TTC549 (cell line): ENCODE results near the gene CDRT15L2.
"Not testable (repeated sequence)": the region's sequence is repeated elsewhere in the genome, so short reads cannot be mapped to it uniquely, and the experiment has no call there.

Experiments
- FAIRE-seq: peaks from 2 replicates; lab custom pipeline; 2012; peaks lifted over from hg19 to GRCh38; lab: Jason Lieb, UNC

The CDRT15L2 gene

DNA sequence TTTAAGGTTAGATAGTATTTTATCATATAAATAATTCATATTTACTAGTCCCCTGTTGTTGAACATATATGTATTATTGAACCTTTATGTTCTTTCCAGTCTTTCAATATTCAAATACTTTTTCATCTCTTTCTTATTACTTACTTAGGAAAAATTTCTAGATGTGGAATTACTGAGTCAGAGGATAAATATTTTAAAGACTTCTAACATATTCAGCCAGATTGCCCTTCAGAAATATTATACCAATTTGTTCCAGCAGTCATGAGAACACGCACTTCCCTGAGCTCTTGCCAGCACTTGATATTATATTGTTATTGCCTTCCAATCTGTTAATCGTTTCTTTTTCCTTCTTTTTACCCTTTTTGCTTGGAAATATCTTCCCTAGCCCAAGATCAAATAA, 4.5 kb upstream of the CDRT15L2 start:
- FAIRE-seq, result not testable (repeated sequence)

DNA sequence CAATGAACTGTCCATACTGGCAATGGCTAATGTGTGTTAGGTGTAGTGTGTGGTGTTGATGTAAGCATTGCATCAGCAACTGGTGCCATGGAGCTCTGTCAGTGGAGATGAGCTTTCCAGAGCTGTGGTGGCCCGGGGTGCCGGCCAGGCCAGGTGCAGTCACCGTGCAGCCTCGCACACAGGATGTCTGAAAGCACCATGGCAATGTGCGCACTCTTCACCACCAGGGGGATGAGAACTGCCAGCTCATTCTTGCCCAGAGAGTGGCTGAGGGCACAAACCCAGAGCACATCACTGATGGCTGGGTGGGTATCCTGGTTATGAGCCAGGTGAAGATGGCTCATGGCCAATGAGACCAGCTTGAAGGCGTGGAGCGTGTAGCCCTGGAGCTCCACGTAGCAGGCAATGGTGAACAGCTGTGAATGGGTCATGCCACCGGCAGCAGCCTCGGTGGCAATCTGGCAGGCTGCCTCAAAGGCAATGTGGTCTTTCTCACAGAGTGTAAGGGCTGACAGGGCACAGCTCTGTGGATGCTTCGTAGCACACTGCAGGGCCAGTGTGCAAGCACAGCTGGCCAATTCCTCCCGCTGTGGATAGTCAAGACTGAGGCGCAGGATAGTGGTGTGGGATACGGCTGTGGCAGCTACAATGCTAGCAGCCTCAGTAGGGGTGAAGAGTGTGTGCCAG, 4.5 kb downstream of the CDRT15L2 start:
- FAIRE-seq, result not testable (repeated sequence)

- not testable (repeated sequence) for FAIRE-seq
These were observed 9.4 kb downstream of the CDRT15L2 start for GRCh38 chr17:20588744-20589453.

GRCh38 chr17:20589454-20589810, 9.9 kb downstream of the CDRT15L2 start:
- FAIRE-seq, result not testable (repeated sequence)

- FAIRE-seq, result not testable (repeated sequence)
These were observed 11.5 kb downstream of the CDRT15L2 start for GRCh38 chr17:20591040-20591439.

DNA sequence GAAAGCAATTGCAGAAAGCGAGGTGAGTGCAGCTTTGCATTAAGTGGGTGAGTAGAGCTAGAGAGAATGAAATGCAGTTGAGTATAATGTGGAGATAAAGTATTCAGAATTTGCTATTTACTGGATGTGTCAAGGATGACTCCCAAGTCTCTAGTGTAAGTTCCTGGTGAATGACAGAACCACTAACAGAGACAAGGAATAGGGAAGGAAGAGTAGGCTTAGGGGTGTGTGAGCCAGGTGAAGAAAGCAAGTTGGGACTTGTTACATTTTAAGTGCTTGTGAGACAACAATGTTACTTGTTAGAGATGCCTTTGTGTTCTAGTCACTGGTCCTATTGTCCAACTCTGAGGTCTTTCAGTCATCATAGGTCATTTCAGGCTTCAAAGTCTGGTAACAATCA, 26.0 kb downstream of the CDRT15L2 start:
- FAIRE-seq, result not testable (repeated sequence)

DNA sequence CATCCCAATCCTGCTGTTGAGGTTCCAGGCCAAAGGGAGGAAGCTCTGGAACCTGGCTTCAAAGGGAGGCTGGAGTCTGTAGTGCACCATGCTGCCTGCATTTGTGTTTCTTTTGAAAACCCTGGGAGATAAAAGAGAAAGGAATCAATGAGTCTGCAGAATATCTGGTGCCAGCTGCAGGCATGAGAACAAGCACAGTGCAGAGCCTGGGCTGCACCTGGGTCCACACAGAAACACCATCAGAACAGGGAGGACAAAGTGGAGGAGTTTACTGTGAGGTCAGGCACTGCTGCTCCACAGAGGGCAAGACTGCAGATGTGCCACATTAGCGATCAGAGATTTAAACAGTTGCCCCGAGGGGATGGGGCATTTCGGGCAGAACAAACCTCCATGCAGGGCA, 30.0 kb downstream of the CDRT15L2 start:
- not testable (repeated sequence) for FAIRE-seq

DNA sequence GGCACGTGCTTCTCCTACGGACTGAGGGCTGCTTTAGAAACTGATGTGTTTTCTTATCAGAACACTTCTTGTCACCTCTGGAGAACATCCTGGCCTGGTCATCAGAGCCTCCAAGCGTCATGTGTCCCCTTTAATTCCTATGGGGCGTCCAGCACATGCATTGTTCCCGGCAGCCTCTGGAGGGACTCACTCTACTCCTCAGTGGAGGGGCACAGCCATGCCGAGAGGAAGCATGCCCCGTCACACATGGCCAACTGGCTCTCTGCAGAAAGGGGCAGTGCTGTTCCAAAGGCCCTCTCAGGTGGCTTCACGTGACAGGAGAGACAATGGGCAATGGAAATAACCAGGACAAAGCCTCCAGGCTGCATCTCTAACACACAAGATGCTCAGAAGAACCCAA, 31.8 kb downstream of the CDRT15L2 start:
- no peak for FAIRE-seq

- FAIRE-seq, result no peak
These were observed 33.1 kb downstream of the CDRT15L2 start for GRCh38 chr17:20612635-20613034.

DNA sequence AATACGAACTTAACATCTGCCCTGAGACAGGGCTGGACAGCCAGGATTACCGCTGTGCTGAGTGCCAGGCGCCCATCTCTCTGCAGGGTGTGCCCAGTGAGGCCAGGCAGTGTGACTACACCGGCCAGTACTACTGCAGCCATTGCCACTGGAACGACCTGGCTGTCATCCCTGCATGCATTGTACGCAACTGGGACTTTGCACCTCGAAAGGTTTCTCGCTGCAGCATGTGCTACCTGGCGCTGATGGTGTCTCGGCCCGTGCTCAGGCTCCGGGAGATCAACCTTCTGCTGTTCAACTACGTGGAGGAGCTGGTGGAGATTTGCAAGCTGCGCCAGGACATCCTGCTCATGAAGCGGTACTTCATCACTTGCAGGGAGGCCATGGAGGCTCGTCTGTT, 33.7 kb downstream of the CDRT15L2 start:
- FAIRE-seq, result no peak

GRCh38 chr17:20613905-20614304, 34.4 kb downstream of the CDRT15L2 start:
- FAIRE-seq, result no peak

- not testable (repeated sequence) for FAIRE-seq
These were observed 35.9 kb downstream of the CDRT15L2 start for GRCh38 chr17:20615461-20615860.
